Measurements from ENCODE around the gene TM9SF2.

The TM9SF2 gene

GRCh38 chr13:99582511-99582910, 81.2 kb downstream of the TM9SF2 start:
- DNase-seq: no peak

DNA sequence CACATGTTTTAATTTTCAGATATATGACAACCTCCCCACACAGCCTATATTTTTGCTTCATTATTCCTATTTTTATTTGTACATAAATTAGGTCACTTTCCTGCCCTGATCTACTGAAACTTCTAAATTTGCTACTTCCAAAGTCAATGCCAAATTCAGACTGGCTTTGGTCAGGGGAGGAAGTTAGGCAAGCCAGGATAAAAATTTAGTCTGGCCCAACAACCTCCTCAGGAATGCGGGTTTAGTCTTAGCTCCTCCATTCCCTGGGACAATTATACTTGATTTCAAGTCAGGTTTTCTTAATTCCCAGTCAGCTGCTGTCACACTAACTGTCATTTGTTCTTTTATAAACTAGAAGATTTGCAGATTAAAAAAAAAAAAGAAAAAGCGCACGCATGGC, 84.3 kb downstream of the TM9SF2 start:
- DNase-seq: no peak

GRCh38 chr13:99587021-99587420, 85.7 kb downstream of the TM9SF2 start:
- DNase-seq: no peak

DNA sequence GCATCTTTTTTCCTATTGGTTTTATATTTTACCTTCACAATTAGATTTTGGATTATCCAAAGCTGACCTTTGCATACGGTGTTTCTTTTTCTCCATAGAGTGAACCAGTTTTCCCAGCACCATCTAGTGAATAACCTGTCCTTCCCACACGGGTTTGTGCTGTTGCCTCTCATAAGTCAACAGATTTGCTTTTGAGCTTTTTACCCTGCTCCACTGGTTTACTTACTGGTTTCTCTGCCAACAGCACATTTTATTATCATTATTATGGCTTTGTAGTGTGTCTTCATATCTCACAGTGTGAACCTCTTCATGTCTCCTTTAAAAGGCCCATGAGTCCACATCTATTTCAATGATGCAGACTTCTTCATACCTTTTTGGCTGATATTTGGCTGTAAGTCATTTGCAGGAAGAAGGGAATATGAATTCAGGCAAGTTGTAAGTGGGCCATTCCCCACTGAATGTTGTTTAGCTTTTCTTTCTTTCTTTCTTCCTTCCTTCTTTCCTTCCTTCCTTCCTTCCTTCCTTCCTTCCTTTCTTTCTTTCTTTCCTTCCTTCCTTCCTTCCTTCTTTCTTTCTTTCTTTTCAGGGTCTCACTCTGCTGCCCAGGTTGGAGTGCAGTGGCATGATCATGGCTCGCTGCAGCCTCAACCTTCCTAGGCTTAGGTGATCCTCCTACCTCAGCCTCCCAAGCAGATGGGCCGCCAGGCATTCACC, 86.8 kb downstream of the TM9SF2 start:
- DNase-seq: no peak

DNA sequence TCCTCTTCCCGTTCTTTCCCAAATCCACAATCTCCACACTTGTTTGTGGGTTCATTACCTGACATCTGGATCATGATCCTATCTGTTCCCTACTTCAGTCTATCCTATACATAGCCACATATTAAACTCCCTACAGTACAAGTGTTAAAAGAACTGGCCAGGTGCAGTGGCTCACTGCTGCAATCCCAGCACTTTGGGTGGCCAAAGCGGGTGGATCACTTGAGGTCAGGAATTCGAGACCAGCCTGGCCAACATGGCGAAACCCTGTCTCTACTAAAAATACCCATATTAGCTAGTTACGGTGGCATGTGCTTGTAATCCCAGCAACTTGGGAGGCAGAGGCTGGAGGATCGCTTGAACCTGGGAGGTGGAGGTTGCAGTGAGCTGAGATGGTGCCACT, 88.3 kb downstream of the TM9SF2 start:
- no peak for DNase-seq

- no peak for DNase-seq
These were observed 89.3 kb downstream of the TM9SF2 start for GRCh38 chr13:99590519-99591011.

- DNase-seq: no peak
These were observed 94.9 kb downstream of the TM9SF2 start for GRCh38 chr13:99596180-99596579.

DNA sequence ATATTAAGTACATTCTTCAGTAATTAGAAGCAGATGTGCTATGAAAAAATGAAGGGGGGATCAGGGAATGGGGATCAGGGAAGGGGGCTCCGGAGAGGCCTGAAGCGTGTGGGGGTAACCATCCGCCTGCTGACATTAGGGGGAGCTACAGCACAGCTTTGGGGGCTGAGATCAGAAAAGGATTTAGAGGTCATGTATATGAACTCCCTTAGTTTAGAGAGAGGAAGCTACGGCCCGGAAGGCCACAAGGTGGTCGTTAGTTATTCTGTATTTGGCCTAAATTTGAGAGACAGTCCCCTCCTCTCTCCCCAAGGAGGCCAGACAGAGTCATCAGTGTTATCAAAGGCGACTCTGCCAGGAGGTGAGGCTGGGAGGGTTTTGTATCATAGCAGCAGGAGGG, 99.0 kb downstream of the TM9SF2 start:
- no peak for DNase-seq

- no peak for DNase-seq
These were observed 100.3 kb downstream of the TM9SF2 start for GRCh38 chr13:99601535-99601934.

GRCh38 chr13:99604636-99605035, 103.4 kb downstream of the TM9SF2 start:
- no peak for DNase-seq

GRCh38 chr13:99605420-99606323, 104.4 kb downstream of the TM9SF2 start:
- peak; percentile 46 for DNase-seq

- peak; percentile 51 for DNase-seq
These were observed 105.2 kb downstream of the TM9SF2 start, which contains the start of gene CLYBL for GRCh38 chr13:99606324-99607066. Gene CLYBL (plus strand): TSS chr13:99606690.

- no peak for DNase-seq
These were observed 107.1 kb downstream of the TM9SF2 start for GRCh38 chr13:99608345-99608744.

- no peak for DNase-seq
These were observed 109.5 kb downstream of the TM9SF2 start for GRCh38 chr13:99610702-99611289.
